GM12878 (cell line): ENCODE results near the gene PLA2G4E. TPM values are rescaled to one million over a fixed set of nuclear protein-coding genes. Genes with fewer than 3 reads are reported as not detected.

Experiments
- ATAC-seq: fragments of 200-7000 bp; cut with Tn5 transposase; 3 replicates; pipeline ENCODE4 v1.9.1; 2020; ENCODE audit warnings: mild to moderate bottlenecking, moderate library complexity
- BruUV-seq: library from RNA; stranded (reverse); fragments of 400-500 nt; replicated peaks from 2 replicates; lab custom pipeline; 2021; lab: Mats Ljungman, UMichigan
- CTCF ChIA-PET: fragments of 300-600 bp; sonication (Branson Sonifier 250); formaldehyde crosslinking; extraction: SDS; loops from one replicate; lab custom pipeline; 2021; ENCODE audit warnings: inconsistent platforms; lab: Yijun Ruan, JAX
- POLR2A ChIA-PET: fragments of 350-600 bp; formaldehyde crosslinking; extraction: SDS; loops from one replicate; lab custom pipeline; 2021; ENCODE audit warnings: inconsistent platforms; lab: Charles Lee
- RAD21 ChIA-PET: fragments of 300-600 bp; sonication (Branson Sonifier 250); formaldehyde crosslinking; loops from one replicate; lab custom pipeline; 2023; ENCODE audit warnings: antibody characterized with exemption; ENCODE audit not compliant: unreplicated experiment; lab: Charles Lee
- SMC1A ChIA-PET: fragments of 300-600 bp; sonication (Branson Sonifier 250); formaldehyde crosslinking; loops from one replicate; lab custom pipeline; 2023; ENCODE audit not compliant: unreplicated experiment, uncharacterized antibody; lab: Charles Lee
- DNase-seq: peaks from one replicate; pipeline ENCODE4 v3.0.0-alpha.2; 2011; ENCODE audit warnings: low read depth, low spot score
- FAIRE-seq: peaks from 3 replicates; lab custom pipeline; 2011; peaks lifted over from hg19 to GRCh38; lab: Jason Lieb, UNC
- H2AFZ ChIP-seq: 2 replicates; pipeline ENCODE4 v1.6.0; 2011; ENCODE audit warnings: low read depth, low read length, control low read depth; ENCODE audit not compliant: control insufficient read depth
- H3K27ac ChIP-seq: 2 replicates; pipeline ENCODE4 v1.5.1; 2011; ENCODE audit warnings: control low read depth; ENCODE audit not compliant: control insufficient read depth, insufficient read depth
- H3K27me3 ChIP-seq, 2 experiments: replicated peaks in 1 of 2; 2 replicates each; pipeline versions ENCODE4 v1.6.0 to v1.6.1; 2011; ENCODE audit warnings: low read length in 1 of 2; ENCODE audit not compliant: control insufficient read depth in 2 of 2, insufficient read depth in 2 of 2
- H3K36me3 ChIP-seq, 2 experiments: 2 replicates each; pipeline ENCODE4 v1.5.1; 2011; ENCODE audit warnings: low read length in 1 of 2; ENCODE audit not compliant: control insufficient read depth in 2 of 2, insufficient read depth in 2 of 2
- H3K4me1 ChIP-seq: 2 replicates; pipeline ENCODE4 v1.6.1; 2011; ENCODE audit warnings: mild to moderate bottlenecking, low read length, moderate library complexity, mixed read lengths; ENCODE audit not compliant: control insufficient read depth, insufficient read depth
- H3K4me2 ChIP-seq: 2 replicates; pipeline ENCODE4 v1.6.0; 2011; ENCODE audit warnings: control low read depth; ENCODE audit not compliant: control insufficient read depth, insufficient read depth
- H3K4me3 ChIP-seq: fragments of 200-600 bp; sonication (generic); 2 replicates; pipeline ENCODE4 v1.5.1; 2016
- H3K79me2 ChIP-seq: 2 replicates; pipeline ENCODE4 v1.6.0; 2011; ENCODE audit warnings: low read length; ENCODE audit not compliant: control insufficient read depth, insufficient read depth
- H3K9ac ChIP-seq: 2 replicates; pipeline ENCODE4 v1.8.0; 2011; ENCODE audit warnings: low read length, control low read depth, mixed read lengths; ENCODE audit not compliant: control insufficient read depth, insufficient read depth
- H3K9me3 ChIP-seq: replicated peaks from 3 replicates; pipeline ENCODE4 v1.5.1; 2011; ENCODE audit warnings: mild to moderate bottlenecking, low read length; ENCODE audit not compliant: control insufficient read depth, insufficient read depth
- H4K20me1 ChIP-seq: 2 replicates; pipeline ENCODE4 v1.6.0; 2011; ENCODE audit not compliant: control insufficient read depth, insufficient read depth
- CUX1 ChIP-seq: IDR thresholded peaks from 2 replicates; pipeline ENCODE4 v1.6.1; 2012; ENCODE audit warnings: improper control_type of control experiment, low read depth, low read length; ENCODE audit not compliant: insufficient replicate concordance
- HDGF ChIP-seq: fragments of 450-650 bp; IDR thresholded peaks from 2 replicates; pipeline ENCODE4 v1.6.1; 2016; ENCODE audit warnings: antibody characterized with exemption
- IKZF1 ChIP-seq: fragments of 450-650 bp; conservative IDR thresholded peaks from 2 replicates; pipeline ENCODE4 v1.6.1; 2017; ENCODE audit warnings: antibody characterized with exemption, mild to moderate bottlenecking
- JUND ChIP-seq: IDR thresholded peaks from 2 replicates; pipeline ENCODE4 v1.6.1; 2012; ENCODE audit warnings: low read depth, mild to moderate bottlenecking, low read length, improper control_type of control experiment, moderate library complexity
- PKNOX1 ChIP-seq: fragments of 450-650 bp; IDR thresholded peaks from 2 replicates; pipeline ENCODE4 v1.6.1; 2016; ENCODE audit warnings: mild to moderate bottlenecking
- RAD21 ChIP-seq: IDR thresholded peaks from 2 replicates; pipeline ENCODE4 v1.6.1; 2011; ENCODE audit warnings: mild to moderate bottlenecking, low read depth, low read length, moderate library complexity; ENCODE audit not compliant: insufficient read depth
- RELA ChIP-seq: fragments of 450-650 bp; IDR thresholded peaks from 2 replicates; pipeline ENCODE4 v1.8.0; 2014; ENCODE audit warnings: borderline replicate concordance; ENCODE audit not compliant: partially characterized antibody
- RELB ChIP-seq: fragments of 450-650 bp; IDR thresholded peaks from 2 replicates; pipeline ENCODE4 v1.6.1; 2017; ENCODE audit warnings: low read depth, mild to moderate bottlenecking, moderate library complexity
- SIN3A ChIP-seq: IDR thresholded peaks from 2 replicates; pipeline ENCODE4 v1.6.1; 2012; ENCODE audit warnings: low read depth, low read length, improper control_type of control experiment
- SMAD5 ChIP-seq: IDR thresholded peaks from 2 replicates; pipeline ENCODE4 v1.6.1; 2016; ENCODE audit warnings: antibody characterized with exemption, low read depth
- SP1 ChIP-seq: IDR thresholded peaks from one replicate; pipeline ENCODE4 v1.6.1; 2011; ENCODE audit warnings: low read depth, low read length
- STAT1 ChIP-seq: fragments of 450-650 bp; conservative IDR thresholded peaks from 2 replicates; pipeline ENCODE4 v1.6.1; 2014; ENCODE audit warnings: antibody characterized with exemption, mild to moderate bottlenecking
- SUPT20H ChIP-seq: IDR thresholded peaks from 2 replicates; pipeline ENCODE4 v1.6.1; 2011; ENCODE audit warnings: low read depth, mild to moderate bottlenecking, low read length, moderate library complexity, borderline replicate concordance; ENCODE audit not compliant: control insufficient read depth
- USF2 ChIP-seq: IDR thresholded peaks from 2 replicates; pipeline ENCODE4 v1.6.1; 2011; ENCODE audit warnings: low read depth, low read length, improper control_type of control experiment, borderline replicate concordance
- WGBS: methylation state at CpG from one replicate; pipeline ENCODE4 v1.1.6; 2016; ENCODE audit warnings: low lambda C conversion rate; ENCODE audit not compliant: insufficient replicate concordance, insufficient coverage; ENCODE audit errors: missing lambda C conversion rate; 5-methylcytosine and 5-hydroxymethylcytosine counted together
- in situ Hi-C: fragments of 300-500 bp; cut with MboI; formaldehyde crosslinking; loops from 9 replicates; pipeline ENCODE4 v1.14.3; 2018; ENCODE audit warnings: mixed read lengths
- intact Hi-C: fragments of 100-400 bp; cut with micrococcal nuclease; formaldehyde crosslinking; loops from one replicate; pipeline ENCODE4 v1.14.2; 2022; ENCODE audit not compliant: unreplicated experiment
- polyA plus RNA-seq, 11 experiments: library from polyadenylated mRNA; depleted of rRNA in 4 of 11; unstranded in 6 of 11; stranded (reverse) in 5 of 11; fragments of >200 nt; fragmentation: Nextera tagmentation in 4 of 11; fragmentation: Illumina TruSeq in 1 of 11; extraction: Ambion mirVana in 4 of 11; extraction: Trizol in 1 of 11; gene quantifications; 1 replicate in 1 of 11; 2 replicates in 10 of 11; pipeline versions ENCODE4 v1.2.1 to v1.2.3, GENCODE V29; 2011 to 2016; ENCODE audit warnings: inconsistent platforms in 2 of 11, missing spikeins in 2 of 11, low read depth in 1 of 11
- total RNA-seq, 4 experiments: library from RNA; depleted of rRNA in 3 of 4; stranded (reverse); fragments of >200 nt in 3 of 4; fragmentation: Illumina TruSeq in 1 of 4; extraction: Trizol in 1 of 4; gene quantifications; 2 replicates each; pipeline versions ENCODE4 v1.2.1 to v1.2.3, GENCODE V29; 2013 to 2021

PLA2G4E gene
- total and polyA plus RNA-seq, 10 of the 15 experiments (the other 5 are each of a cell fraction or from before 2014, with no cell fraction given) = 0.05 to 0.32 (median 0.06) TPM; not detected in 5

- no peak for TF ChIP-seq USF2
- TF ChIP-seq IKZF1 = no peak
- TF ChIP-seq RELB = no peak
- TF ChIP-seq JUND = no peak
- no peak for TF ChIP-seq STAT1
- TF ChIP-seq HDGF = no peak
- no peak for TF ChIP-seq SIN3A
- TF ChIP-seq PKNOX1 = no peak
These were observed 32.9 kb downstream of the PLA2G4E start (continued) for GRCh38 chr15:41987925-41988275.

- Histone ChIP-seq H3K79me2 (no peaks in the 10 kb centered on the region), H3K9ac (no peak overlapping the region), H3K4me2 (no peak overlapping the region), H3K9me3 (no peaks in the 10 kb centered on the region), H3K36me3 (no peaks in the 10 kb centered on the region), H3K4me3 (no peak overlapping the region), H3K27ac (no peak overlapping the region), H4K20me1 (no peaks in the 10 kb centered on the region), H3K27me3 (no peaks in the 10 kb centered on the region; a peak in 1 of 4 replicates), H2AFZ (no peak overlapping the region), H3K4me1 (no peaks in the 10 kb centered on the region)
- ATAC-seq (no peak), FAIRE-seq (no peak), DNase-seq (no peak)
- POLR2A ChIA-PET = no interaction called here
- BruUV-seq = no TSS peak
- in situ Hi-C loops (no loop called here), intact Hi-C loops (no loop called here)
- WGBS = 37% methylated on average over 17 of the region's 17 CpGs
- SMC1A ChIA-PET = interaction anchor here (0.7 kb wide), 1 partner anchor 39 kb away, joined by 3 read pairs; no protein-coding TSS in a partner anchor
- CTCF ChIA-PET = interaction anchor here (0.7 to 11.8 kb wide), 7 partner anchors 14 to 151 kb away, joined by 3 to 137 read pairs (median 16); partner anchors contain the start of gene EHD4
- RAD21 ChIA-PET = interaction anchor here (4.2 kb wide), 1 partner anchor 69 kb away, joined by 38 read pairs; no protein-coding TSS in a partner anchor
- TF ChIP-seq SP1 (no peak), SUPT20H (no peak), RAD21 (no peak), RELA (no peak), SMAD5 (no peak), CUX1 (no peak)
These were observed 33.5 kb downstream of the PLA2G4E start for GRCh38 chr15:41987246-41987924.
